K562 (cell line): ENCODE results near the gene RILP. TPM values are rescaled to one million over a fixed set of nuclear protein-coding genes. Genes with fewer than 3 reads are reported as not detected.

ENCODE experiments used
- BCOR ChIP-seq: fragments of 450-650 bp; IDR thresholded peaks from 2 replicates; pipeline ENCODE4 v1.6.1; 2016
- CXXC5 ChIP-seq: fragments of 250-450 bp; sonication (Bioruptor Pico); IDR thresholded peaks from 2 replicates; pipeline ENCODE4 v1.8.0; 2022; ENCODE audit warnings: inconsistent platforms, mild to moderate bottlenecking, moderate library complexity
- ESRRA ChIP-seq: fragments of 450-650 bp; IDR thresholded peaks from 2 replicates; pipeline ENCODE4 v1.6.1; 2014; ENCODE audit warnings: low read depth, mild to moderate bottlenecking, moderate library complexity, borderline replicate concordance
- FOXK2 ChIP-seq, 2 experiments: fragments of 450-650 bp; IDR thresholded peaks in 1 of 2; conservative IDR thresholded peaks in 1 of 2; 2 replicates each; pipeline ENCODE4 v1.6.1; 2016; ENCODE audit warnings: low read depth in 2 of 2, mild to moderate bottlenecking in 1 of 2
- GABPA ChIP-seq: fragments of 200-800 bp; sonication (Bioruptor generic); conservative IDR thresholded peaks from 2 replicates; pipeline ENCODE4 v1.6.1; 2016; ENCODE audit warnings: low read depth, missing genetic modification characterization, missing compliant biosample characterization
- GABPB1 ChIP-seq: sonication (generic); formaldehyde crosslinking; IDR thresholded peaks from 2 replicates; pipeline ENCODE4 v1.8.0; 2022; ENCODE audit warnings: mild to moderate bottlenecking, missing genetic modification reagents
- HDAC1 ChIP-seq, 2 experiments: fragments of 450-650 bp; IDR thresholded peaks; 2 replicates each; pipeline ENCODE4 v1.6.1; 2016 to 2017; ENCODE audit warnings: inconsistent platforms in 1 of 2, mild to moderate bottlenecking in 1 of 2, moderate library complexity in 1 of 2
- KDM4B ChIP-seq, 2 experiments: fragments of 450-650 bp in 1 of 2; sonication (generic) in 1 of 2; IDR thresholded peaks; 2 replicates each; pipeline ENCODE4 v1.6.1; 2016 to 2017; ENCODE audit warnings: borderline replicate concordance in 2 of 2, antibody characterized with exemption in 1 of 2, low read depth in 1 of 2, mild to moderate bottlenecking in 1 of 2
- KDM5B ChIP-seq: fragments of 200-600 bp; sonication (generic); IDR thresholded peaks from 2 replicates; pipeline ENCODE4 v1.6.1; 2012; ENCODE audit warnings: low read depth, mild to moderate bottlenecking, moderate library complexity, low read length, control low read depth, inconsistent platforms; ENCODE audit not compliant: insufficient replicate concordance
- LARP7 ChIP-seq: fragments of 450-650 bp; IDR thresholded peaks from 2 replicates; pipeline ENCODE4 v1.6.1; 2016
- LEF1 ChIP-seq: fragments of 450-650 bp; IDR thresholded peaks from 2 replicates; pipeline ENCODE4 v1.6.1; 2016; ENCODE audit warnings: mild to moderate bottlenecking
- MAFF ChIP-seq: IDR thresholded peaks from 2 replicates; pipeline ENCODE4 v1.6.1; 2012; ENCODE audit warnings: low read length, improper control_type of control experiment
- MBD2 ChIP-seq: sonication (generic); IDR thresholded peaks from 2 replicates; pipeline ENCODE4 v1.6.1; 2016; ENCODE audit warnings: low read depth, borderline replicate concordance
- NFYB ChIP-seq: IDR thresholded peaks from 2 replicates; pipeline ENCODE4 v1.6.1; 2011; ENCODE audit warnings: mild to moderate bottlenecking, moderate library complexity; ENCODE audit not compliant: insufficient read length; ENCODE audit errors: extremely low read depth
- POLR2A ChIP-seq: fragments of 450-650 bp; conservative IDR thresholded peaks from 2 replicates; pipeline ENCODE4 v1.6.1; 2016
- RAD51 ChIP-seq: fragments of 450-650 bp; IDR thresholded peaks from 2 replicates; pipeline ENCODE4 v1.7.1; 2016; ENCODE audit warnings: low read depth, mild to moderate bottlenecking, borderline replicate concordance
- RBM25 ChIP-seq: fragments of 200-400 bp; formaldehyde crosslinking; IDR thresholded peaks from 2 replicates; pipeline ENCODE4 v1.6.1; 2018; ENCODE audit warnings: low read length, low read depth, moderate library complexity; ENCODE audit not compliant: severe bottlenecking
- SAP30 ChIP-seq: fragments of 200-600 bp; sonication (generic); IDR thresholded peaks from 2 replicates; pipeline ENCODE4 v1.6.1; 2012; ENCODE audit warnings: borderline replicate concordance, low read depth, mild to moderate bottlenecking, moderate library complexity, low read length, control low read depth, inconsistent platforms; ENCODE audit not compliant: insufficient read depth, poor library complexity, severe bottlenecking
- SP2 ChIP-seq: IDR thresholded peaks from 2 replicates; pipeline ENCODE4 v1.6.1; 2011; ENCODE audit warnings: mild to moderate bottlenecking, low read depth, low read length, moderate library complexity; ENCODE audit not compliant: poor library complexity, severe bottlenecking; ENCODE audit errors: extremely low read depth
- ZNF277 ChIP-seq: fragments of 250-450 bp; sonication (Bioruptor Pico); IDR thresholded peaks from 2 replicates; pipeline ENCODE4 v1.8.0; 2022; ENCODE audit warnings: inconsistent platforms, mild to moderate bottlenecking, moderate library complexity, borderline replicate concordance
- polyA plus RNA-seq, 8 experiments: library from polyadenylated mRNA; depleted of rRNA in 4 of 8; stranded (reverse) in 5 of 8; unstranded in 3 of 8; fragments of >200 nt; fragmentation: Nextera tagmentation in 2 of 8; fragmentation: Illumina TruSeq in 1 of 8; extraction: Ambion mirVana in 2 of 8; extraction: Trizol in 1 of 8; gene quantifications; 2 replicates each; pipeline versions ENCODE4 v1.2.1 to v1.2.3, GENCODE V29; 2011 to 2014; ENCODE audit warnings: inconsistent platforms in 1 of 8, missing spikeins in 1 of 8
- total RNA-seq, 7 experiments: library from RNA; depleted of rRNA in 6 of 7; stranded (reverse); fragments of >200 nt in 6 of 7; fragmentation: Illumina TruSeq in 2 of 7; extraction: Trizol in 2 of 7; gene quantifications; 2 replicates each; pipeline versions ENCODE4 v1.2.1 to v1.2.3, GENCODE V29; 2011 to 2021; ENCODE audit warnings: low replicate concordance in 1 of 7
- TF ChIP-seq, protein P1 (sequence below): fragments of 200-400 bp; formaldehyde crosslinking; IDR thresholded peaks from 2 replicates; pipeline ENCODE4 v1.6.1; 2017; ENCODE audit warnings: mild to moderate bottlenecking, low read depth, low read length, moderate library complexity
- TF ChIP-seq, protein P2 (sequence below): sonication (generic); formaldehyde crosslinking; IDR thresholded peaks from 2 replicates; pipeline ENCODE4 v1.8.1; 2023; ENCODE audit warnings: mild to moderate bottlenecking, missing genetic modification reagents

The RILP gene
- total and polyA plus RNA-seq, 9 of the 15 experiments (the other 6 are each of a cell fraction or from before 2014, with no cell fraction given): 0.75 to 54.9 (median 27.8) TPM

GRCh38 chr17:1627982-1628855 is 21.4 kb downstream of the RILP start, which contains the start of gene SLC43A2 (continued):
- peak; percentile 51; the same call in 1 of the 2 replicates for TF ChIP-seq BCOR
- no peak for TF ChIP-seq ZNF277 (CRISPR knock-in tag)
- TF ChIP-seq KDM4B (IDR thresholded peaks at IDR 0.05; ENCODE audit: borderline replicate concordance in 2 of 2, low read depth in 1 of 2): no peak
- peak; percentile 32; the same call in 1 of the 2 replicates for TF ChIP-seq GABPB1 (CRISPR knock-in tag)
- peak; percentile 75 for TF ChIP-seq POLR2A
- peak in 1 of 2 experiments; percentile 79; a peak in 2 of 4 replicates for TF ChIP-seq HDAC1 (IDR thresholded peaks at IDR 0.05)
- no peak for TF ChIP-seq RAD51
- peak; percentile 6 for TF ChIP-seq SAP30
- peak; percentile 61 for TF ChIP-seq GABPA (tag)
- no peak for TF ChIP-seq MAFF
- 0 out of 2 replicates have a peak, but pooled peaks have one; percentile 51 for TF ChIP-seq LEF1
- peak; percentile 29 for TF ChIP-seq SP2
- TF ChIP-seq FOXK2 (conservative IDR thresholded peaks at IDR 0.05 in 1 of 2, IDR thresholded peaks at IDR 0.05 in 1 of 2; ENCODE audit: low read depth in 2 of 2): peak in 1 of 2 experiments; percentile 25; a peak in 1 of 4 replicates
- peak; percentile 85 for TF ChIP-seq NFYB
- peak; percentile 93 for TF ChIP-seq RBM25
- TF ChIP-seq, protein P1, sequence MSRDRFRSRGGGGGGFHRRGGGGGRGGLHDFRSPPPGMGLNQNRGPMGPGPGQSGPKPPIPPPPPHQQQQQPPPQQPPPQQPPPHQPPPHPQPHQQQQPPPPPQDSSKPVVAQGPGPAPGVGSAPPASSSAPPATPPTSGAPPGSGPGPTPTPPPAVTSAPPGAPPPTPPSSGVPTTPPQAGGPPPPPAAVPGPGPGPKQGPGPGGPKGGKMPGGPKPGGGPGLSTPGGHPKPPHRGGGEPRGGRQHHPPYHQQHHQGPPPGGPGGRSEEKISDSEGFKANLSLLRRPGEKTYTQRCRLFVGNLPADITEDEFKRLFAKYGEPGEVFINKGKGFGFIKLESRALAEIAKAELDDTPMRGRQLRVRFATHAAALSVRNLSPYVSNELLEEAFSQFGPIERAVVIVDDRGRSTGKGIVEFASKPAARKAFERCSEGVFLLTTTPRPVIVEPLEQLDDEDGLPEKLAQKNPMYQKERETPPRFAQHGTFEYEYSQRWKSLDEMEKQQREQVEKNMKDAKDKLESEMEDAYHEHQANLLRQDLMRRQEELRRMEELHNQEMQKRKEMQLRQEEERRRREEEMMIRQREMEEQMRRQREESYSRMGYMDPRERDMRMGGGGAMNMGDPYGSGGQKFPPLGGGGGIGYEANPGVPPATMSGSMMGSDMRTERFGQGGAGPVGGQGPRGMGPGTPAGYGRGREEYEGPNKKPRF: no peak
- no peak for TF ChIP-seq KDM5B
- TF ChIP-seq LARP7: 0 out of 2 replicates have a peak, but pooled peaks have one; percentile 66
- peak; percentile 31; the same call in 1 of the 2 replicates for TF ChIP-seq ESRRA
- peak; percentile 12; the same call in 1 of the 2 replicates for TF ChIP-seq CXXC5 (CRISPR knock-in tag)
- TF ChIP-seq, protein P2, sequence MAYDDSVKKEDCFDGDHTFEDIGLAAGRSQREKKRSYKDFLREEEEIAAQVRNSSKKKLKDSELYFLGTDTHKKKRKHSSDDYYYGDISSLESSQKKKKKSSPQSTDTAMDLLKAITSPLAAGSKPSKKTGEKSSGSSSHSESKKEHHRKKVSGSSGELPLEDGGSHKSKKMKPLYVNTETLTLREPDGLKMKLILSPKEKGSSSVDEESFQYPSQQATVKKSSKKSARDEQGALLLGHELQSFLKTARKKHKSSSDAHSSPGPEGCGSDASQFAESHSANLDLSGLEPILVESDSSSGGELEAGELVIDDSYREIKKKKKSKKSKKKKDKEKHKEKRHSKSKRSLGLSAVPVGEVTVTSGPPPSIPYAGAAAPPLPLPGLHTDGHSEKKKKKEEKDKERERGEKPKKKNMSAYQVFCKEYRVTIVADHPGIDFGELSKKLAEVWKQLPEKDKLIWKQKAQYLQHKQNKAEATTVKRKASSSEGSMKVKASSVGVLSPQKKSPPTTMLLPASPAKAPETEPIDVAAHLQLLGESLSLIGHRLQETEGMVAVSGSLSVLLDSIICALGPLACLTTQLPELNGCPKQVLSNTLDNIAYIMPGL: no peak
- 0 out of 2 replicates have a peak, but pooled peaks have one; percentile 61 for TF ChIP-seq MBD2
